GM12878 (cell line): Measurements from ENCODE around the gene LBX1. TPM values are rescaled to one million over a fixed set of nuclear protein-coding genes. Genes with fewer than 3 reads are reported as not detected.

Experiments used
- ASH2L ChIP-seq: fragments of 300-600, 200-600 bp; sonication (generic); IDR thresholded peaks from 2 replicates; pipeline ENCODE4 v1.6.1; 2017; ENCODE audit warnings: low read depth, mild to moderate bottlenecking, borderline replicate concordance
- GABPA ChIP-seq: IDR thresholded peaks from 2 replicates; pipeline ENCODE4 v1.6.1; 2014; ENCODE audit warnings: antibody characterized with exemption, low read depth, mild to moderate bottlenecking, inconsistent platforms
- JUND ChIP-seq: IDR thresholded peaks from 2 replicates; pipeline ENCODE4 v1.6.1; 2012; ENCODE audit warnings: low read depth, mild to moderate bottlenecking, low read length, improper control_type of control experiment, moderate library complexity
- MXI1 ChIP-seq: fragments of 150-350 bp; IDR thresholded peaks from 2 replicates; pipeline ENCODE4 v1.6.1; 2011; ENCODE audit warnings: low read depth, mild to moderate bottlenecking, inconsistent platforms, low read length, improper control_type of control experiment
- RB1 ChIP-seq: fragments of 450-650 bp; formaldehyde crosslinking; IDR thresholded peaks from 2 replicates; pipeline ENCODE4 v1.6.1; 2017; ENCODE audit warnings: mild to moderate bottlenecking, borderline replicate concordance
- RUNX3 ChIP-seq: IDR thresholded peaks from 2 replicates; pipeline ENCODE4 v1.6.1; 2012; ENCODE audit warnings: low read length, inconsistent platforms
- SREBF2 ChIP-seq: IDR thresholded peaks from 2 replicates; pipeline ENCODE4 v1.6.1; 2012; ENCODE audit warnings: mild to moderate bottlenecking, low read length
- STAT1 ChIP-seq: fragments of 450-650 bp; conservative IDR thresholded peaks from 2 replicates; pipeline ENCODE4 v1.6.1; 2014; ENCODE audit warnings: antibody characterized with exemption, mild to moderate bottlenecking
- TAF1 ChIP-seq: IDR thresholded peaks from 2 replicates; pipeline ENCODE4 v1.6.1; 2011; ENCODE audit warnings: mild to moderate bottlenecking, low read depth, low read length, borderline replicate concordance
- polyA plus RNA-seq, 11 experiments: library from polyadenylated mRNA; depleted of rRNA in 4 of 11; unstranded in 6 of 11; stranded (reverse) in 5 of 11; fragments of >200 nt; fragmentation: Nextera tagmentation in 4 of 11; fragmentation: Illumina TruSeq in 1 of 11; extraction: Ambion mirVana in 4 of 11; extraction: Trizol in 1 of 11; gene quantifications; 1 replicate in 1 of 11; 2 replicates in 10 of 11; pipeline versions ENCODE4 v1.2.1 to v1.2.3, GENCODE V29; 2011 to 2016; ENCODE audit warnings: inconsistent platforms in 2 of 11, missing spikeins in 2 of 11, low read depth in 1 of 11
- total RNA-seq, 4 experiments: library from RNA; depleted of rRNA in 3 of 4; stranded (reverse); fragments of >200 nt in 3 of 4; fragmentation: Illumina TruSeq in 1 of 4; extraction: Trizol in 1 of 4; gene quantifications; 2 replicates each; pipeline versions ENCODE4 v1.2.1 to v1.2.3, GENCODE V29; 2013 to 2021
- TF ChIP-seq, protein P1 (sequence below): fragments of 450-650 bp; IDR thresholded peaks from 2 replicates; pipeline ENCODE4 v1.6.1; 2017; ENCODE audit warnings: low read depth, mild to moderate bottlenecking, moderate library complexity

The LBX1 gene
- total and polyA plus RNA-seq, 10 of the 15 experiments (the other 5 are each of a cell fraction or from before 2014, with no cell fraction given): not detected

DNA sequence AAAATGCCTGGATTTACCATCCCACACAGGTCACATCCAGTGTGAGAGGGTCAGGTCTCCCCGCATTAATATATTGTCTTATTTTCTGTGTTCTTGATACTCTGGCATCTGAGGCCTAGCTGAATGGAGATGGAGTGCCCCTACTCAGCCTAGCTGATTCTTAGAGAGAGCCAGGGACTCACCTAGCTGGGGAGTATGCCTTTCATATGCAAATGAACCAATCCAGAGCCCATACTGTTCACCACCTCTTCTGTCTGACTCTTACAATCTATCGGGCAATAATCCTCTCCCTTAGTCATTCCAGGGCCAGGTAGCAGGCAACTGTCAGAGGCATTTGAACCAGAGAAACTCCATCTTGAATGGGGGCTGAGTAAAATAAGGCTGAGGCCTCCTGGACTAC lies 46.3 kb downstream of the LBX1 start (continued):
- TF ChIP-seq, protein P1, sequence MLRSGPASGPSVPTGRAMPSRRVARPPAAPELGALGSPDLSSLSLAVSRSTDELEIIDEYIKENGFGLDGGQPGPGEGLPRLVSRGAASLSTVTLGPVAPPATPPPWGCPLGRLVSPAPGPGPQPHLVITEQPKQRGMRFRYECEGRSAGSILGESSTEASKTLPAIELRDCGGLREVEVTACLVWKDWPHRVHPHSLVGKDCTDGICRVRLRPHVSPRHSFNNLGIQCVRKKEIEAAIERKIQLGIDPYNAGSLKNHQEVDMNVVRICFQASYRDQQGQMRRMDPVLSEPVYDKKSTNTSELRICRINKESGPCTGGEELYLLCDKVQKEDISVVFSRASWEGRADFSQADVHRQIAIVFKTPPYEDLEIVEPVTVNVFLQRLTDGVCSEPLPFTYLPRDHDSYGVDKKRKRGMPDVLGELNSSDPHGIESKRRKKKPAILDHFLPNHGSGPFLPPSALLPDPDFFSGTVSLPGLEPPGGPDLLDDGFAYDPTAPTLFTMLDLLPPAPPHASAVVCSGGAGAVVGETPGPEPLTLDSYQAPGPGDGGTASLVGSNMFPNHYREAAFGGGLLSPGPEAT: no peak
- TF ChIP-seq JUND (no peak), SREBF2 (no peak), RUNX3 (no peak), STAT1 (no peak), RB1 (no peak), TAF1 (no peak), MXI1 (no peak), ASH2L (no peak), GABPA (no peak)
- TF ChIP-seq, all 136 proteins: peak for 0

Other genes with a start within 250 kb of the LBX1 start
Only the 7 nearest of the 8 such genes appear.
- gene TWNK, start 241.9 kb downstream of the LBX1 start, total RNA-seq (2014; rRNA removed): 19.3 and 20.4 TPM in 2 replicates
- gene TWNK, start 241.9 kb downstream of the LBX1 start, total RNA-seq (2014; rRNA removed; fragmentation: Illumina TruSeq; extraction: Trizol): 14.0 and 17.2 TPM in 2 replicates
- gene TWNK, start 241.9 kb downstream of the LBX1 start, total RNA-seq (2021): 19.5 and 23.0 TPM in 2 replicates
- gene TWNK, start 241.9 kb downstream of the LBX1 start, polyA plus RNA-seq (2011; rRNA removed): 13.7 and 16.9 TPM in 2 replicates
- gene TWNK, start 241.9 kb downstream of the LBX1 start, polyA plus RNA-seq (2014; fragmentation: Illumina TruSeq; extraction: Trizol): 32.4 and 32.8 TPM in 2 replicates
- gene TWNK, start 241.9 kb downstream of the LBX1 start, polyA plus RNA-seq (2014; fragmentation: Nextera tagmentation; extraction: Ambion mirVana): 10 to 100 TPM; 13.6 to 19.0 TPM
- 19.3 and 22.3 TPM in 2 replicates for gene TWNK, start 241.9 kb downstream of the LBX1 start, polyA plus RNA-seq (2014; rRNA removed)
- 10 to 100 TPM; 14.4 to 16.6 TPM for gene TWNK, start 241.9 kb downstream of the LBX1 start, polyA plus RNA-seq (2016; fragmentation: Nextera tagmentation; extraction: Ambion mirVana)
- gene LZTS2, start 229.7 kb downstream of the LBX1 start, total RNA-seq (2014; rRNA removed): 6.2 and 6.7 TPM in 2 replicates
- 3.8 and 3.9 TPM in 2 replicates for gene LZTS2, start 229.7 kb downstream of the LBX1 start, total RNA-seq (2014; rRNA removed; fragmentation: Illumina TruSeq; extraction: Trizol)
- gene LZTS2, start 229.7 kb downstream of the LBX1 start, total RNA-seq (2021): 12.2 and 13.4 TPM in 2 replicates
- 7.1 and 11.2 TPM in 2 replicates for gene LZTS2, start 229.7 kb downstream of the LBX1 start, polyA plus RNA-seq (2011; rRNA removed)
- 1.7 and 3.0 TPM in 2 replicates for gene LZTS2, start 229.7 kb downstream of the LBX1 start, polyA plus RNA-seq (2014; fragmentation: Illumina TruSeq; extraction: Trizol)
- under 1 TPM; 0.08 to 0.37 TPM for gene LZTS2, start 229.7 kb downstream of the LBX1 start, polyA plus RNA-seq (2014; fragmentation: Nextera tagmentation; extraction: Ambion mirVana)
- 9.9 and 11.9 TPM in 2 replicates for gene LZTS2, start 229.7 kb downstream of the LBX1 start, polyA plus RNA-seq (2014; rRNA removed)
- 1 to 10 TPM; 7.7 to 7.9 TPM for gene LZTS2, start 229.7 kb downstream of the LBX1 start, polyA plus RNA-seq (2016; fragmentation: Nextera tagmentation; extraction: Ambion mirVana)
- not detected in 2 replicates for gene PDZD7, start 198.3 kb downstream of the LBX1 start, total RNA-seq (2014; rRNA removed)
- gene PDZD7, start 198.3 kb downstream of the LBX1 start, total RNA-seq (2014; rRNA removed; fragmentation: Illumina TruSeq; extraction: Trizol): not detected in 2 replicates
- gene PDZD7, start 198.3 kb downstream of the LBX1 start, total RNA-seq (2021): not detected in 2 replicates
- 0.01 TPM in 1 of 2 replicates, not detected in the other for gene PDZD7, start 198.3 kb downstream of the LBX1 start, polyA plus RNA-seq (2011; rRNA removed)
- 0.03 TPM in 1 of 2 replicates, not detected in the other for gene PDZD7, start 198.3 kb downstream of the LBX1 start, polyA plus RNA-seq (2014; fragmentation: Illumina TruSeq; extraction: Trizol)
- not detected for gene PDZD7, start 198.3 kb downstream of the LBX1 start, polyA plus RNA-seq (2014; fragmentation: Nextera tagmentation; extraction: Ambion mirVana)
- gene PDZD7, start 198.3 kb downstream of the LBX1 start, polyA plus RNA-seq (2014; rRNA removed): 0.03 TPM in 1 of 2 replicates, not detected in the other
- under 1 TPM in 1 of 2 experiments, not detected in 1; 0.20 TPM for gene PDZD7, start 198.3 kb downstream of the LBX1 start, polyA plus RNA-seq (2016; fragmentation: Nextera tagmentation; extraction: Ambion mirVana)
- 1.1 and 1.2 TPM in 2 replicates for gene SFXN3, start 198.2 kb downstream of the LBX1 start, total RNA-seq (2014; rRNA removed)
- 0.63 and 1.1 TPM in 2 replicates for gene SFXN3, start 198.2 kb downstream of the LBX1 start, total RNA-seq (2014; rRNA removed; fragmentation: Illumina TruSeq; extraction: Trizol)
- gene SFXN3, start 198.2 kb downstream of the LBX1 start, total RNA-seq (2021): 1.0 and 1.2 TPM in 2 replicates
- 8.7 and 11.3 TPM in 2 replicates for gene SFXN3, start 198.2 kb downstream of the LBX1 start, polyA plus RNA-seq (2011; rRNA removed)
- gene SFXN3, start 198.2 kb downstream of the LBX1 start, polyA plus RNA-seq (2014; fragmentation: Illumina TruSeq; extraction: Trizol): 1.3 and 1.7 TPM in 2 replicates
- gene SFXN3, start 198.2 kb downstream of the LBX1 start, polyA plus RNA-seq (2014; fragmentation: Nextera tagmentation; extraction: Ambion mirVana): under 1 TPM; 0.05 to 0.44 TPM
- gene SFXN3, start 198.2 kb downstream of the LBX1 start, polyA plus RNA-seq (2014; rRNA removed): 1.7 and 2.5 TPM in 2 replicates
- gene SFXN3, start 198.2 kb downstream of the LBX1 start, polyA plus RNA-seq (2016; fragmentation: Nextera tagmentation; extraction: Ambion mirVana): 1 to 10 TPM in 1 of 2 experiments, under 1 TPM in 1; 0.56 to 1.2 TPM
- 2.3 and 2.8 TPM in 2 replicates for gene KAZALD1, start 167.5 kb downstream of the LBX1 start, total RNA-seq (2014; rRNA removed)
- 2.1 and 3.3 TPM in 2 replicates for gene KAZALD1, start 167.5 kb downstream of the LBX1 start, total RNA-seq (2014; rRNA removed; fragmentation: Illumina TruSeq; extraction: Trizol)
- 4.3 and 4.7 TPM in 2 replicates for gene KAZALD1, start 167.5 kb downstream of the LBX1 start, total RNA-seq (2021)
- 1.1 and 2.2 TPM in 2 replicates for gene KAZALD1, start 167.5 kb downstream of the LBX1 start, polyA plus RNA-seq (2011; rRNA removed)
- gene KAZALD1, start 167.5 kb downstream of the LBX1 start, polyA plus RNA-seq (2014; fragmentation: Illumina TruSeq; extraction: Trizol): 0.90 and 1.0 TPM in 2 replicates
- gene KAZALD1, start 167.5 kb downstream of the LBX1 start, polyA plus RNA-seq (2014; fragmentation: Nextera tagmentation; extraction: Ambion mirVana): under 1 TPM; 0.10 to 0.26 TPM
- 3.1 and 3.5 TPM in 2 replicates for gene KAZALD1, start 167.5 kb downstream of the LBX1 start, polyA plus RNA-seq (2014; rRNA removed)
- gene KAZALD1, start 167.5 kb downstream of the LBX1 start, polyA plus RNA-seq (2016; fragmentation: Nextera tagmentation; extraction: Ambion mirVana): 1 to 10 TPM; 1.0 to 1.7 TPM
- gene TLX1, start 98.2 kb downstream of the LBX1 start, total RNA-seq (2014; rRNA removed): not detected in 2 replicates
- gene TLX1, start 98.2 kb downstream of the LBX1 start, total RNA-seq (2014; rRNA removed; fragmentation: Illumina TruSeq; extraction: Trizol): not detected in 2 replicates
- gene TLX1, start 98.2 kb downstream of the LBX1 start, total RNA-seq (2021): not detected in 2 replicates
- gene TLX1, start 98.2 kb downstream of the LBX1 start, polyA plus RNA-seq (2011; rRNA removed): not detected in 2 replicates
- not detected in 2 replicates for gene TLX1, start 98.2 kb downstream of the LBX1 start, polyA plus RNA-seq (2014; fragmentation: Illumina TruSeq; extraction: Trizol)
- not detected for gene TLX1, start 98.2 kb downstream of the LBX1 start, polyA plus RNA-seq (2014; fragmentation: Nextera tagmentation; extraction: Ambion mirVana)
- gene TLX1, start 98.2 kb downstream of the LBX1 start, polyA plus RNA-seq (2014; rRNA removed): not detected in 2 replicates
- gene TLX1, start 98.2 kb downstream of the LBX1 start, polyA plus RNA-seq (2016; fragmentation: Nextera tagmentation; extraction: Ambion mirVana): not detected
- gene BTRC, start 124.7 kb upstream of the LBX1 start, total RNA-seq (2014; rRNA removed): 4.7 and 5.6 TPM in 2 replicates
- gene BTRC, start 124.7 kb upstream of the LBX1 start, total RNA-seq (2014; rRNA removed; fragmentation: Illumina TruSeq; extraction: Trizol): 8.5 and 8.6 TPM in 2 replicates
- gene BTRC, start 124.7 kb upstream of the LBX1 start, total RNA-seq (2021): 12.7 and 14.8 TPM in 2 replicates
- 18.6 and 26.4 TPM in 2 replicates for gene BTRC, start 124.7 kb upstream of the LBX1 start, polyA plus RNA-seq (2011; rRNA removed)
- gene BTRC, start 124.7 kb upstream of the LBX1 start, polyA plus RNA-seq (2014; fragmentation: Illumina TruSeq; extraction: Trizol): 8.8 and 11.3 TPM in 2 replicates
- 1 to 10 TPM; 2.2 to 3.2 TPM for gene BTRC, start 124.7 kb upstream of the LBX1 start, polyA plus RNA-seq (2014; fragmentation: Nextera tagmentation; extraction: Ambion mirVana)
- 6.5 and 7.8 TPM in 2 replicates for gene BTRC, start 124.7 kb upstream of the LBX1 start, polyA plus RNA-seq (2014; rRNA removed)
- gene BTRC, start 124.7 kb upstream of the LBX1 start, polyA plus RNA-seq (2016; fragmentation: Nextera tagmentation; extraction: Ambion mirVana): 10 to 100 TPM; 10.4 to 10.8 TPM